Measurements from ENCODE around the gene ETDB. TPM values are rescaled to one million over a fixed set of nuclear protein-coding genes. Genes with fewer than 3 reads are reported as not detected.
"Not testable (repeated sequence)": the region's sequence is repeated elsewhere in the genome, so short reads cannot be mapped to it uniquely, and the experiment has no call there.

ETDB gene
- polyA plus RNA-seq (2013, experiment 1 of 2) = not detected
- not detected for polyA plus RNA-seq (2013, experiment 2 of 2)

GRCh38 chrX:135120056-135120576, at the start of gene ETDB:
Gene ETDB (minus strand): TSS chrX:135120526. CDS start chrX:135119261, 1,265 bp downstream.
- DNase-seq = not testable (repeated sequence)

GRCh38 chrX:135169534-135169933, 49.2 kb upstream of the ETDB start:
- 79% methylated on average over 2 of the region's 3 CpGs for WGBS
- not testable (repeated sequence) for H3K9ac ChIP-seq (ENCODE audit: low read length); H3K9me3 ChIP-seq (ENCODE audit: control insufficient read depth, low read length); H4K91ac ChIP-seq (ENCODE audit: low read length); H3K4ac ChIP-seq (ENCODE audit: low read depth in 1 of 2, low read length in 2 of 2); H3K27me3 ChIP-seq (ENCODE audit: control insufficient read depth in 1 of 2, insufficient read depth in 1 of 2, low read length in 2 of 2); H2BK5ac ChIP-seq (ENCODE audit: low read depth, low read length, poor library complexity, severe bottlenecking); H3K18ac ChIP-seq (ENCODE audit: low read depth in 1 of 2, low read length in 2 of 2); H2AFZ ChIP-seq (ENCODE audit: low read depth, low read length); H3K79me1 ChIP-seq (replicated peaks; ENCODE audit: low read length, poor library complexity, severe bottlenecking); H2BK15ac ChIP-seq (ENCODE audit: low read depth, poor library complexity, severe bottlenecking); H4K8ac ChIP-seq (ENCODE audit: low read length); H3K14ac ChIP-seq (ENCODE audit: low read length in 2 of 2); H2BK120ac ChIP-seq (ENCODE audit: low read depth, low read length); H2BK12ac ChIP-seq (ENCODE audit: low read length in 2 of 2); H3K36me3 ChIP-seq (ENCODE audit: control insufficient read depth in 1 of 2, insufficient read depth in 2 of 2, low read depth in 1 of 2, low read length in 2 of 2); H3K4me2 ChIP-seq (ENCODE audit: low read length, poor library complexity, severe bottlenecking); DNase-seq; H3K4me3 ChIP-seq (ENCODE audit: insufficient read depth in 1 of 2, low read depth in 1 of 2, low read length in 2 of 2); H3K27ac ChIP-seq (ENCODE audit: low read length, poor library complexity, severe bottlenecking); H3K23ac ChIP-seq (ENCODE audit: low read length in 2 of 2); H2AK5ac ChIP-seq (ENCODE audit: low read length, severe bottlenecking); H3K4me1 ChIP-seq (ENCODE audit: control insufficient read depth, insufficient read depth, low read depth, low read length)

More at GRCh38 chrX:135120056-135120576, at the start of gene ETDB:
- not testable (repeated sequence) for H3K14ac ChIP-seq (ENCODE audit: low read length in 2 of 2); H3K79me1 ChIP-seq (replicated peaks; ENCODE audit: low read length, poor library complexity, severe bottlenecking); H2BK15ac ChIP-seq (ENCODE audit: low read depth, poor library complexity, severe bottlenecking); H3K36me3 ChIP-seq (ENCODE audit: control insufficient read depth in 1 of 2, insufficient read depth in 2 of 2, low read depth in 1 of 2, low read length in 2 of 2); H2BK5ac ChIP-seq (ENCODE audit: low read depth, low read length, poor library complexity, severe bottlenecking); H3K27ac ChIP-seq (ENCODE audit: low read length, poor library complexity, severe bottlenecking); H4K91ac ChIP-seq (ENCODE audit: low read length); H3K4me3 ChIP-seq (ENCODE audit: insufficient read depth in 1 of 2, low read depth in 1 of 2, low read length in 2 of 2); H3K4me1 ChIP-seq (ENCODE audit: control insufficient read depth, insufficient read depth, low read depth, low read length); H2BK120ac ChIP-seq (ENCODE audit: low read depth, low read length); H3K9me3 ChIP-seq (ENCODE audit: control insufficient read depth, low read length); H3K4ac ChIP-seq (ENCODE audit: low read depth in 1 of 2, low read length in 2 of 2); H2AK5ac ChIP-seq (ENCODE audit: low read length, severe bottlenecking); H3K27me3 ChIP-seq (ENCODE audit: control insufficient read depth in 1 of 2, insufficient read depth in 1 of 2, low read length in 2 of 2); H3K4me2 ChIP-seq (ENCODE audit: low read length, poor library complexity, severe bottlenecking); H2AFZ ChIP-seq (ENCODE audit: low read depth, low read length); H2BK12ac ChIP-seq (ENCODE audit: low read length in 2 of 2); H3K23ac ChIP-seq (ENCODE audit: low read length in 2 of 2); H4K8ac ChIP-seq (ENCODE audit: low read length); H3K9ac ChIP-seq (ENCODE audit: low read length); H3K18ac ChIP-seq (ENCODE audit: low read depth in 1 of 2, low read length in 2 of 2)
- no CpG with 5 or more reads among the region's 1 CpG for WGBS

- Histone ChIP-seq H3K14ac (ENCODE audit: low read length in 2 of 2) (no peak overlapping the region), H2BK15ac (ENCODE audit: low read depth, poor library complexity, severe bottlenecking) (no peak overlapping the region), H2AFZ (ENCODE audit: low read depth, low read length) (no peak overlapping the region), H3K4me3 (ENCODE audit: insufficient read depth in 1 of 2, low read depth in 1 of 2, low read length in 2 of 2) (no peak overlapping the region), H3K9me3 (ENCODE audit: control insufficient read depth, low read length) (no peaks in the 10 kb centered on the region), H3K79me1 (replicated peaks; ENCODE audit: low read length, poor library complexity, severe bottlenecking) (no peaks in the 10 kb centered on the region), H2BK120ac (ENCODE audit: low read depth, low read length) (no peak overlapping the region), H3K36me3 (ENCODE audit: control insufficient read depth in 1 of 2, insufficient read depth in 2 of 2, low read depth in 1 of 2, low read length in 2 of 2) (no peaks in the 10 kb centered on the region), H3K18ac (ENCODE audit: low read depth in 1 of 2, low read length in 2 of 2) (no peak overlapping the region), H3K9ac (ENCODE audit: low read length) (no peak overlapping the region), H3K27me3 (ENCODE audit: control insufficient read depth in 1 of 2, insufficient read depth in 1 of 2, low read length in 2 of 2) (no peaks in the 10 kb centered on the region), H4K8ac (ENCODE audit: low read length) (no peak overlapping the region), H3K4me2 (ENCODE audit: low read length, poor library complexity, severe bottlenecking) (no peak overlapping the region), H2BK12ac (ENCODE audit: low read length in 2 of 2) (no peak overlapping the region), H3K4ac (ENCODE audit: low read depth in 1 of 2, low read length in 2 of 2) (no peak overlapping the region), H3K27ac (ENCODE audit: low read length, poor library complexity, severe bottlenecking) (no peak overlapping the region), H3K23ac (ENCODE audit: low read length in 2 of 2) (no peak overlapping the region), H2AK5ac (ENCODE audit: low read length, severe bottlenecking) (no peak overlapping the region), H3K4me1 (ENCODE audit: control insufficient read depth, insufficient read depth, low read depth, low read length) (no peaks in the 10 kb centered on the region), H2BK5ac (ENCODE audit: low read depth, low read length, poor library complexity, severe bottlenecking) (no peak overlapping the region), H4K91ac (ENCODE audit: low read length) (no peak overlapping the region)
- WGBS = 63% methylated on average over 1 of the region's 3 CpGs
- DNase-seq = no peak
These were observed 48.2 kb upstream of the ETDB start for GRCh38 chrX:135168486-135168885.

GRCh38 chrX:135154688-135155087, 34.4 kb upstream of the ETDB start:
- not testable (repeated sequence) for H3K14ac ChIP-seq (ENCODE audit: low read length in 2 of 2); H2AFZ ChIP-seq (ENCODE audit: low read depth, low read length); H2BK5ac ChIP-seq (ENCODE audit: low read depth, low read length, poor library complexity, severe bottlenecking); H3K27me3 ChIP-seq (ENCODE audit: control insufficient read depth in 1 of 2, insufficient read depth in 1 of 2, low read length in 2 of 2); H2BK15ac ChIP-seq (ENCODE audit: low read depth, poor library complexity, severe bottlenecking); H3K27ac ChIP-seq (ENCODE audit: low read length, poor library complexity, severe bottlenecking); H2BK12ac ChIP-seq (ENCODE audit: low read length in 2 of 2); H4K8ac ChIP-seq (ENCODE audit: low read length); H3K18ac ChIP-seq (ENCODE audit: low read depth in 1 of 2, low read length in 2 of 2); H3K36me3 ChIP-seq (ENCODE audit: control insufficient read depth in 1 of 2, insufficient read depth in 2 of 2, low read depth in 1 of 2, low read length in 2 of 2); H2BK120ac ChIP-seq (ENCODE audit: low read depth, low read length); H3K4ac ChIP-seq (ENCODE audit: low read depth in 1 of 2, low read length in 2 of 2); H3K9me3 ChIP-seq (ENCODE audit: control insufficient read depth, low read length); H2AK5ac ChIP-seq (ENCODE audit: low read length, severe bottlenecking); H3K9ac ChIP-seq (ENCODE audit: low read length); H3K4me3 ChIP-seq (ENCODE audit: insufficient read depth in 1 of 2, low read depth in 1 of 2, low read length in 2 of 2); DNase-seq; H3K79me1 ChIP-seq (replicated peaks; ENCODE audit: low read length, poor library complexity, severe bottlenecking); H3K4me2 ChIP-seq (ENCODE audit: low read length, poor library complexity, severe bottlenecking); H4K91ac ChIP-seq (ENCODE audit: low read length); H3K23ac ChIP-seq (ENCODE audit: low read length in 2 of 2); H3K4me1 ChIP-seq (ENCODE audit: control insufficient read depth, insufficient read depth, low read depth, low read length)
- WGBS = no CpG with 5 or more reads among the region's 3 CpGs
